ENCODE results near the gene PNPLA7.
"Not testable (repeated sequence)": the region's sequence is repeated elsewhere in the genome, so short reads cannot be mapped to it uniquely, and the experiment has no call there.

The PNPLA7 gene

DNA sequence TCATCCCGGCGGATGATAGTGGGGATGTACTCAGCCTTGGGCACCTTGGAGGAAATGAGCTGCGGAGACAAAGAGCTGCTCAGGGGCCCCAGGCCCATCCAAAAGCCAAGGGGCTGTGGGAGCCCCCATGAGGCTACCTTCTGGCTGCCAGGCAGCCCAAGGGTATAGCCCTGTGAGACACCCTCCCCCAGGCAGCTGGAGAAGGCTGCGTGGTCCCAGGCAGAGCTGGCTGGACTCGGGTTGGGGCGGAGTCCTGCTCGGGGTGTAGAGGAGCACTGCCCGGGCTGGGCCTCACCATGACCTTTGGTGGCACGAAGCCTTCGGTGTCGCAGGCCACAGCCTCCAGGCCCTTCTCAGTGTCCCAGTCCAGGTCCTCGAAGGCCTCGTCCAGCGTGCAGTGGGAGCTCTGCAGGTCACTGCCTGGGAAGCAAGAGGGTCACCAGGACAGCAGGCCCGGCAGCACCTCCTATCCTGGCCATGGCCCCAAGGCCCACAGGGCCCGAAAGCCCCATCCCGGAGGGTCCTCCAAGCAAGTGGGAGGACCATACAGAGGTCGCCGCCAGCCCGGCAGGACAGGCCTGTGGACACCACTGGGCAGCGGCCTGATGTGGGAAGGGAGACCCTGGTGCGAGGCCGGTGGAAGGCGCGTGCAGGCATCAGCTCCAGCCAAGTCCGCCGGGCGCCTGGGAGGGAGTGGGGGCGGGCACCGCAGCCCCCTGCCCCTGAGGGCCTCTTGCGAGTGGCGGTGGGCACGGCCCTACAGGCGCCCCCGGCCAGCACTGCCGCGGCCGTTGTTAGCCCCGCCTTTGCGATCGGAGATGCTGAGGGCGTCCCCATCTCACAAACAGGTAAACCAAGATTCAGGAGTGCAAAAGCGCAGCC, 97.2 kb downstream of the PNPLA7 start:
- TF ChIP-seq, protein P1, sequence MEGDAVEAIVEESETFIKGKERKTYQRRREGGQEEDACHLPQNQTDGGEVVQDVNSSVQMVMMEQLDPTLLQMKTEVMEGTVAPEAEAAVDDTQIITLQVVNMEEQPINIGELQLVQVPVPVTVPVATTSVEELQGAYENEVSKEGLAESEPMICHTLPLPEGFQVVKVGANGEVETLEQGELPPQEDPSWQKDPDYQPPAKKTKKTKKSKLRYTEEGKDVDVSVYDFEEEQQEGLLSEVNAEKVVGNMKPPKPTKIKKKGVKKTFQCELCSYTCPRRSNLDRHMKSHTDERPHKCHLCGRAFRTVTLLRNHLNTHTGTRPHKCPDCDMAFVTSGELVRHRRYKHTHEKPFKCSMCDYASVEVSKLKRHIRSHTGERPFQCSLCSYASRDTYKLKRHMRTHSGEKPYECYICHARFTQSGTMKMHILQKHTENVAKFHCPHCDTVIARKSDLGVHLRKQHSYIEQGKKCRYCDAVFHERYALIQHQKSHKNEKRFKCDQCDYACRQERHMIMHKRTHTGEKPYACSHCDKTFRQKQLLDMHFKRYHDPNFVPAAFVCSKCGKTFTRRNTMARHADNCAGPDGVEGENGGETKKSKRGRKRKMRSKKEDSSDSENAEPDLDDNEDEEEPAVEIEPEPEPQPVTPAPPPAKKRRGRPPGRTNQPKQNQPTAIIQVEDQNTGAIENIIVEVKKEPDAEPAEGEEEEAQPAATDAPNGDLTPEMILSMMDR (IDR thresholded peaks at IDR 0.05; ENCODE audit: low read depth, low read length), result no peak
- no peak for DNase-seq (ENCODE audit: extremely low read depth, low read depth)

DNA sequence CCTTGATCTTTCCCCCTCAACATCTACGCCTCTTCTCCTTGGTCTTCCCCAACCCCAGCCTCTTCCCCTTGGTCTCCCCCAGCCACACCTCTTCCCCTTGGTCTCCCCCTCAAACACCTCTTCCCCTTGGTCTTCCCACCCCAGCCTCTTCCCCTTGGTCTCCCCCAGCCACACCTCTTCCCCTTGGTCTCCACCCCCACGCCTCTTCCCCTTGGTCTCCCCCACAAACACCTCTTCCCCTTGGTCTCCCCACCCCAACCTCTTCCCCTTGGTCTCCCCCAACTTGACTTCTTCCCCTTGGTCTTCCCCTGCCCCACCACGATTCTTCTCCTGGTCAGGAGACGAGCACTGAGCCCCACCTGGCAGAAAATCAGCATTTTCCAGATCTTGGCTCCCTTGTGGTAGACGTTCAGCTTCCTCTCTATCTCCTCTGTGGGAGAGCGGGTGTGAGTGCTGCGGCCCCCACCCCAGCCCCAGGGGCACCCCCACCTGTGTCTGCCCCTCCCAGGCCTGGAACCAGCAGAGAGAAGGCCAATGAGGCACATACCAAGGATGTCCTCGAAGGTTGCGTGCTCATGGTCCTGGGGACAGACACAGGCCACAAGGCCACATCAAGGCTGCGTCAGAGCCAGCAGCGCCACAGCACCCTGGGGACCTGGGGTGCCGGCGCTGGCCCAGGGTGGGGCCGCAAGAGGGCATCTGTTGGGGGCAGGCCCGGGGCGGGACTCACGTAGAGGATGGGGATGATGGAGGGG, 98.0 kb downstream of the PNPLA7 start:
- no peak for DNase-seq (ENCODE audit: extremely low read depth, low read depth)
- TF ChIP-seq, protein P1 (IDR thresholded peaks at IDR 0.05; ENCODE audit: low read depth, low read length), result no peak

DNA sequence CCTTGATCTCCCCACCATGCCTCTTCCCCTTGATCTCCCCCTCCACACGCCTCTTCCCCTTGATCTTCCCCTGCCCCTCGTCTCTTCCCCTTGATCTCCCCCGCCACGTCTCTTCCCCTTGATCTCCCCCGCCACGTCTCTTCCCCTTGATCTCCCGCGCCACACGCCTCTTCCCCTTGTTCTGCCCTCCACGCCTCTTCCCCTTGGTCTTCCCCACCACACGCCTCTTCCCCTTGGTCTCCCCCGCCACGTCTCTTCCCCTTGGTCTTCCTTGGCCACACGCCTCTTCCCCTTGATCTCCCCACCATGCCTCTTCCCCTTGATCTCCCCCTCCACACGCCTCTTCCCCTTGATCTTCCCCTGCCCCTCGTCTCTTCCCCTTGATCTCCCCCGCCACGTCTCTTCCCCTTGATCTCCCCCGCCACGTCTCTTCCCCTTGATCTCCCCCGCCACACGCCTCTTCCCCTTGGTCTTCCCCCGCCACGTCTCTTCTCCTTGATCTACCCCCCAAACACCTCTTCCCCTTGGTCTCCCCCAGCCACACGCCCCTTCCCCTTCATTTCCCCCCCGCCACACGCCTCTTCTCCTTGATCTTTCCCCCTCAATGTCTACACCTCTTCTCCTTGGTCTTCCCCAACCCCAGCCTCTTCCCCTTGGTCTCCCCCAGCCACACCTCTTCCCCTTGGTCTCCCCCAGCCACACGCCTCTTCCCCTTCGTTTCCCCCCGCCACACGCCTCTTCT, 98.8 kb downstream of the PNPLA7 start:
- DNase-seq (ENCODE audit: extremely low read depth, low read depth), result not testable (repeated sequence)

DNA sequence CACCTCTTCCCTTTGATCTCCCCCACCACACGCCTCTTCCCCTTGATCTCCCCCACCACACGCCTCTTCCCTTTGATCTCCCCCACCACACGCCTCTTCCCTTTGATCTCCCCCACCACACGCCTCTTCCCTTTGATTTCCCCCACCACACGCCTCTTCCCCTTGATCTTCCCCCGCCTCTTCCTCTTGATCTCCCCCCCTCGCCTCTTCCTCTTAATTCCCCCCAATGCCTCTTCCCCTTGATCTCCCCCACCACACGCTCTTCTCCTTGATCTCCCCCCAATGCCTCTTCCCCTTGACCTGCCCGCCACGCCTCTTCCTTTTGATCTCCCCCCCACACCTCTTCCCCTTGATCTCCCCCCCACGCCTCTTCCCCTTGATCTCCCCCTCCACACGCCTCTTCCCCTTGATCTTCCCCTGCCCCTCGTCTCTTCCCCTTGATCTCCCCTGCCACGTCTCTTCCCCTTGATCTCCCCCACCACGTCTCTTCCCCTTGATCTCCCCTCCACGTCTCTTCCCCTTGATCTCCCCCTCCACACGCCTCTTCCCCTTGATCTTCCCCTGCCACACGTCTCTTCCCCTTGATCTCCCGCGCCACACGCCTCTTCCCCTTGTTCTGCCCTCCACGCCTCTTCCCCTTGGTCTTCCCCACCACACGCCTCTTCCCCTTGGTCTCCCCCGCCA, 99.5 kb downstream of the PNPLA7 start:
- DNase-seq (ENCODE audit: extremely low read depth, low read depth), result not testable (repeated sequence)

DNA sequence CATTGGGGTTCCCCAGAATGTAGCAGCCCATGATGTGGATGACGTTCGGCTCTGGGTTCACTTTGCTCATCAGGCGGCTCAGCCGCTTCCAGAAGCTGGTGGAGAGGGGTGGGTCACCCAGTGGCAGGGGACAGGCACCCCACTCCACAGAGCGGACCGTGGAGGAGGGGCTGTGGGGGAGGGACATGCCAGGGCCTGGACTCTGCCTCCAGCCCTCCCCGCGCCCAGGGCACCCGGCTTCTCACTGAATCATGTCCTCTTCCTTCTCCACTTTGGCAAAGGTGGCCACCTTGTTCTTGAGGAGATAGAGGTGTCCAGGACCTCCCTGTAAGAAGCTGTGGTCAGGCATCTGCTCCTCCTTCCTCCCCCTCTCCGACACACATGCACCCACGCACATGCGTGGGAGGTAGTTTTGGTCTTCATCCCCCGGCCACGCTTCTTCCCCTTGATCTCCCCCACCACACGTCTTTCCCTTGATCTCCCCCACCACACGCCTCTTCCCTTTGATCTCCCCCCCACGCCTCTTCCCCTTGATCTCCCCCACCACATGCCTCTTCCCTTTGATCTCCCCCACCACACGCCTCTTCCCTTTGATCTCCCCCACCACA, 100.2 kb downstream of the PNPLA7 start:
- no peak for DNase-seq (ENCODE audit: extremely low read depth, low read depth)
- TF ChIP-seq, protein P1 (IDR thresholded peaks at IDR 0.05; ENCODE audit: low read depth, low read length), result no peak

DNA sequence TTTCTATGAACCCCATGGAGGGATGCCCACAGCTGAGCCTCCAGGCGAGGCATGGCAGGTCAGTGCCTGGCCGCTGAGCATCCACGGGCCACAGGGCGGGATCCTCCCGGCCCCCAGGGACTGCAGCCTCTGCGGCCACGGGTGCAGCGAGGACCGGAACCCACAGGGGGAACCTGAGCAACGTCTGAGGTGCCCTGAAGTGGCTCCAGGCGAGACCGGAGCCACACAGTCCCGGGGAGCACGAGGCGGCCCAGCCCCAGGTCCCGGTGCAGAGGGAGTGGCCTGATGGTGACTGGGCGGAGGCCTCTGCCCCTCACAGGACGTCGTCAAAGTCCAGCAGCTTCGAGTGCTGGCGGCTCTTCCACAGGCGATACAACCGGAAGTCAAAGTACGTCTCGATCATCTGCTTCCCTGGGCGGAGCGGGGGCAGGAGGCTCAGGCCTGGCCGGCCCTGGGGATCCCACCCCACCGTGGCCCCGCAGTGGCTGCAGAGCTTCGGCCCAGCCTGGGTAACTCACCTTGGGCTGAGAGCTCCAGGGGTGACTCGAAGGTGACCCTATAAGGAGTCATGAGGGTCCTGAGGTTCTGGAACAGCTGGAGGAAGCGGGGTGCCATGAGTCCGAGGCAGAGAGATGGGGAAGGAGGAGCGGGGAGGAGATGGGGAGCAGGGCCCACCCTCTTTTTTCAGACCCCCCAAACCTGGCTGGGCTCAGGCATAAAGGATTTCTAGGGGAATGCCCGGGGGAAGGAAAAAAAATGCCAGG, 100.9 kb downstream of the PNPLA7 start:
- DNase-seq (ENCODE audit: extremely low read depth, low read depth), result no peak
- TF ChIP-seq, protein P1 (IDR thresholded peaks at IDR 0.05; ENCODE audit: low read depth, low read length), result no peak

DNA sequence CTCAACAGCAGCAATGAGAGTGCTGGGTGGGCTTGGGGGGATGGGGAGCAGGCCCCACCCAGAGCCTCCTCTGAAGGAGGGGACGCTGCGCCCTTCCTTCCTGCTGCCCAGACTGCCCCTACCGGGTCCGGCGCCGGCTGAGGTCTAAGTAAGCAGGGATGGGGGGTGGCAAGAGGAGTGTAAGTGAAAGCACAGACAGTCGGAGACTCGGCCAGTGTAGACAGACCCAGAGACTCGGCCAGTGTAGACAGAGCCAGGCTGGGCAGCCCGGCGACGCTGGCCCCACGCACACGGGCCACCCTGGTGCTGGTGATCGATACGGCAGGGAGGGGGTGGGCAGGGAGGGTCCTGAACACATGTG, 101.6 kb downstream of the PNPLA7 start:
- no peak for DNase-seq (ENCODE audit: extremely low read depth, low read depth)
- TF ChIP-seq, protein P1 (IDR thresholded peaks at IDR 0.05; ENCODE audit: low read depth, low read length), result no peak

Data from AG09319 (cell line).